HG02571 (cell line): Measurements from ENCODE around the gene POMGNT2.
"Not testable (repeated sequence)": the region's sequence is repeated elsewhere in the genome, so short reads cannot be mapped to it uniquely, and the experiment has no call there.

Source experiments
- ATAC-seq: cut with Tn5 transposase; IDR thresholded peaks from one replicate; pipeline ENCODE4 v1.9.1; 2021; ENCODE audit warnings: mild to moderate bottlenecking, moderate library complexity; ENCODE audit not compliant: unreplicated experiment

POMGNT2 gene

DNA sequence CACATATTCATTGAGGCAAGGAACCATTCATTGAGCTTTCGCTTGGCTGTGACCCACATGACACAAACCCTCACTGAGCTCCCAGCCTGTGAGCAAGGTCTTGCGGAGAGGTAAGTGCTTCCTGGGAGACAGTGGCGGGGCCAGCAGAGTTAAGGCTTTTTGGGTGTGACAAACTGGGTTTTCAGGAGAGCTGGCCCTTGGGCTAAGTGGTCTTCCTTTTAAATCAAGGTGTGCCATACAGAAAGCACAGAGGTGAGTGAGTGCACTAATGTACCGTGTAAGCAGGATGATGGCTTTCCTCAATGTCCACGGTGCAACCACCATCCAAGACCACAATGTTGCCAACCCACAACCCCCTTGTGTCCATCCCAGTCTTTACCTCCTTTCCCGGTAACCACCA lies 28.6 kb downstream of the POMGNT2 start:
- no peak for ATAC-seq

DNA sequence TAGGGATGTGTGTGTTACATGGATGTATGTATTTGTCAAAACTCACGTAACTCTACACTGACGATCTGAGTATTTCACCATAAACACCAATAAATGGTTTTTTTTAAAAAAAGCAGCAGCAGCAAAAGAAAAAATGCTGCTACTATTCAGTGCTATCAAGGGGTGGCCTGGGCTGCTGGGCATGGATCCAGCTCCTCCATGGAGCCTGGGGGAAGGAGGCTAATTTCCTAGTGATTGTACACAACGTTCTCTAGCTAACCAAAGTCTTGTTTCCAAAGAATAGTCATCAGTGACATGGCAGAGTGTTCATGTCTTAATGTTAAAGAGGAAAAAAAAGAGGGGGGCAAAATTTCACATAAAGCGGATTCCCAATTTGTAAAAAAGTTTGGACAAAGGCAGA lies 29.0 kb downstream of the POMGNT2 start:
- no peak for ATAC-seq

DNA sequence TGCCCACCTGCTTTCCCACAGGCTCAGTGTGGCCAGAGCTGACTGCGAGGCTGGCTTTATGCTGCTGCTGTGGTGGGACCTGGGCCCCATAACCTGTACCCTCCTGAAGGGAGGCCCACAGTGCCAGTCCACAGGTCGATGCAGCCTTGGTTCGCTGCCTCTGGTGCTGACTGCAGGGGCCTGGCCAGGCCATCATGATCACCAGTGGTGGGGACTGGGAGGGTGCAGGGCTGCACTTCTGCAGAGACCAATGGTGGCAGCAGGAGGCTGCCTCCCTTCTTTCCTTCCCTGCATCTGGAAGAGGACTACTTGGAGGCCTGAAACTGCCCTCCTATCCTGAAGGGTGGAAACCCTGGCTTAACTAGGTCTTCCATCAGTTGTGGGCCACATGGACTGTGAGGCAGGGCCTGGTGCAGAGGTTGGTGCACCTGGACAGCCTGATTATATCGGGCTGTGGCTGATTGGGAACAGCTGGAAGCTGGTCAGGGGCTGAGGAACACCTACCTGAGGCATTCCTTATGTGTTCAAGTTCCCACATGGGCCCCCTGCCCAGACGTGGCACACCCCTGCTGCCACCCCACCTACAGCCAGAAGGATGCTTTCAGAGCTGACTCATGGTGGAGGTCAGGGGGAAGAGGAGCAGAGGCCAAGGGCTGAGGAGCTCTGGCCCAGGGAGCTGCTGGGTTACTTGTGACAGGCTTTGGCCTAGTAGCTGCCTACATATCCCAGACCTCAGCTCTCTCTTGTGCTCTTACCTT lies 29.8 kb downstream of the POMGNT2 start:
- no peak for ATAC-seq

DNA sequence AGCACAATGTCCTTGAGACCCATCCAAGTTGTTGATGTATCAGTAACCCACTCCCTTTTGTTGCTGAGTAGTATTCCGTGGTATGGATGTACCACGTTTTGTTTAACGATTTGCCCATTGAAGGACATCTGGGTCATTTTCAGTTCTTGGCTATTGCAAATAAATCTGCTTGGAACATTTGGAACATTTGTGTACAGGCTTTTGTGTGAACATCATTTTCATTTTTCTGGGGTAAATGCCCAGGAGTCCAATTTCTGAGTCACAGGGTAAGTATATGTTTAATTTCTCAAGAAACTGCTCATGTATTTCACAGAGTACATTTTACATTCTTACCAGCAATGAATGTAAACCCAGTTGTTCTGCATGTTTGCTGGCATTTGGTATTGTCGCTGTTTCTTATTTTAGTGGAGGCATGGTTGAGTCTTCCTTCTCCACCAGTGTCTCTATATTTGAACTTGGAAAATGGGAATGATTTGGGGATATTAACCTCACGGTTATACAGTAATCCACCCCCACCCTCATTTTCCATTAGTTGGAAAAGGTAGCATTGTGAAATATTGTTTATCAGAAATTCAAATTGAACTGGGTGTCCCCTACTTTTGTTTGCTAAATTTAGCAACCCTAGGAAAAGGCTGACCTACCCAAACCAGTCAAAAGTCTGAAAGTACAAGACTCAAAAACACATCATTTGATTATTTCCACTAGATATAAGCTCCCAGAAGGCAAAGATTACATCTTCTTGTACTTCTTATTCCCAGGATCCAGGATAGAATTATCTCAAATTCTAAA lies 30.8 kb downstream of the POMGNT2 start:
- ATAC-seq, result no peak

DNA sequence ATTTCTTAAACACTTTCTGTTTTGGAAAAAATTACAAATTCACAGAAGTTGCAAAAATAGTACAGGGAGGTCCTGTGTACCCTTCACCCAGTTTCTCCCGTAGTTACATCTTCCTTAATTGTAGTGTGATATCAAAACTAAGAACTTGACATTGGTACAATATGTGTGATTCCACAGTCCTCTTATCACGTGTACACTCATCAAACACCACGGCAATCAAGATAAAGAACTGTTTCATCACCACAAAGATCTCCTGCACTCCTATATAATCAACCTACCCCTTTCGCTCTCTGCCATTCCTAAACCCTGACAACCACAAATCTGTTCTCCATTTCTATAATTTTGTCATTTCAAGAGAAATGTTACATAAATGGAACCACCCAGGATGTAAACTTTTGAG lies 31.4 kb downstream of the POMGNT2 start:
- ATAC-seq, result no peak

DNA sequence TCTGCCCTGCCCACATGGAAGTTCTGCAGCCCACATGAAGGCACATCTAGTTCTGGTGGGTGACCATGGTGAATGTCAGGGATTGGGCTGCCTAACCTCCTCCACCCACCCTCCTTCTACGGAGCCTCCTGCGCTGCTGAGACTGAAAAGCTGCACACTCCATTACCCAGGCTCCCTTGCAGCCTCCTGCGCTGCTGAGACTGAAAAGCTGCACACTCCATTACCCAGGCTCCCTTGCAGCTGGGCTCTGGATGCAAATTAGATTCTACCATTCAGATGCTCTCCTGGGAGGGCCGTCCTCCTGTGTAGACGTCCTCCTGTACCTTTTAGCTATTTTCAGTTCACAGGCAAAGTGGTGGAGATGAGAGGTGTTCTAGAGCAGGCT lies 32.1 kb downstream of the POMGNT2 start:
- ATAC-seq, result no peak

DNA sequence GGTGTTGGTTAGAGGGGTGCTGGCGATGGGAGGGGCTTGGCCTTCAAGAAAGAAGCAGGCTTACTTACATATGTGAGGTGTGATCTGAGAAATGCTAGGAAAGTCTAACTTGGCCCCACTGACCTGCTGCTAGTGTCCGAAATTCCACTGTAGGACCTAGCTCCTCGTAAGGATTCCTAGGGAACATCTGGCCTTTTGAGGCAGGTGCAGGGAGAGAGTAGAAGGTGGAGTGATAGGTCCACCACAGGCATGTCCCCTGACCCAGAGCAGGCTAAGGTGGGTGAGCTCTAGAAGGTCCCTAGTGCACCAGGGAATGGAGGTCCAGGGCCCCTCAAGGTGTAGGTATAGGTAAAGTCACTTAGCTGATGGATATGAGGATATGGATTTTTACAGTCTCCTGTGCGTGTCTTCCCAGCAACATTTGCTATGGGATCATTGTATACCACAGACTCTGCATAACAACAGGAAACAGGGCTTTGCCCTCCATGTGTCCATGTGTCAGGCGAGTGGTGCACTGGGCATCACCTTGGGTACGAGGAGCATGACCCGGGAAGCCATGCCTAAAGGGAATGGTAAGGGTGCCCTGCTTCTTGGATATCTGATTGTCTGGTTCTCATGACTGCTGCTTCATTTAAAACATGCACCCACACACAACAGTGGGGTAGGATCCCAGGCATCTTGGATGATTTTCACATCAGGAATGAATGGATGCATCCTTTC lies 32.6 kb downstream of the POMGNT2 start:
- no peak for ATAC-seq

DNA sequence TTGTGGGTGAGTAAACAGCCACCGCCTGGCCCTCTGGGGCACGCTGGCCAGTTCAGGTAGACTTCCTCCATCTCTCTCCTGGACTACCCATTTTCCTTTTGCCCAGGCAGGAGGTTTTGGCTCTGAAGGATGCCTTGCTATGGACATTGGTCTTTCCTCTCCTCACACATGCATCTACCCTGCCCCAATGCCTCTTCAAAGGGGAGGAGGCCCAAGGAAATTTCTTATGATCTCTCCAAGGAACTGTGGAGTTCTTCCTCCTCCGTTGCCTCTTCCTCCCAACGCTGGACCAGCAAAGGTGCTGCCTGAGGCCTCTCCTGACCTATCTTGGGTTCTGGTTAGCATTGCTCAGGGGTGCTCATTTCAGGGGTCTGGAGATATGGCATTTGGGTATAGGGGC lies 33.5 kb downstream of the POMGNT2 start:
- ATAC-seq, result no peak

DNA sequence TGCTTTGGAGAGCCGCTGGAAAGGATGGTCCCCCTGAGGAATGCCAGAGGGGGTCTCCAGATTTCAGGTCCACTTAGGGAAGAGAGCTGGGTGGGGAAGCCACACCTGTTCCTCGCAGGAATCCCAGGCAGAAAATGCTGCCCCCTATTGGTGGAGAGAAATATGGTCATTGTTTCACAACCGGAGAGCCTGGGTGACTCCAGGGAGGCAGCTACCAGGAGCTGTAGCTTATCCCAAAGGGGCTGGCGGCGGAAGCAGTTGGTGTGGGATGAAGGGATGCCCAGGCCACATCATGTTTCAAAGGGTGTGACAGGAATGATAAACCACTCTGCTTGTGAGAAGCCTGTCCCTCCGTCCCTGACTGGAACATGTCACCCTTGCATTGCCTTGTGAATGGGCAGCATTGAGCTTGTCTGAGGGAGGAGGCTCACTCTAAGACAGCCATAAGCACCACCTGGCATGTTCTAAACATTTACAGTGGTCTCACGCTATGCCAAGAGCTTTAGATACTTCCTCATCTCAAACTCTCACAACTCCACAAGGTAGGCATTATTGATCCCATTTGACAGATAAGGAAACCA lies 34.5 kb downstream of the POMGNT2 start:
- no peak for ATAC-seq

DNA sequence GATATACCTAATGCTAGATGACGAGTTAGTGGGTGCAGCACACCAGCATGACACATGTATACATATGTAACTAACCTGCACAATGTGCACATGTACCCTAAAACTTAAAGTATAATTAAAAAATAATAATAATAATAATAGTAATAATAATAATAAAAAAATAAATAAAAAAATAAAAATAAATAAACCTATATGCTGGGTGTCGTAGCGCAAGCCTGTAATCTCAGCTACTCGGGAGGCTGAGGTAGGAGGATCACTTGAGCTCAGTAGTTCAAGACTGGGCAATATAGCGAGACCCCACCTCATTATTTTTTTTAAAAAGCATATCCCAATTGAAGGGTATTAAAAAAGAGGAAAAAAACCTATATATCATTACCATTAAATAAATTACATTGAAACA lies 35.2 kb downstream of the POMGNT2 start:
- not testable (repeated sequence) for ATAC-seq

DNA sequence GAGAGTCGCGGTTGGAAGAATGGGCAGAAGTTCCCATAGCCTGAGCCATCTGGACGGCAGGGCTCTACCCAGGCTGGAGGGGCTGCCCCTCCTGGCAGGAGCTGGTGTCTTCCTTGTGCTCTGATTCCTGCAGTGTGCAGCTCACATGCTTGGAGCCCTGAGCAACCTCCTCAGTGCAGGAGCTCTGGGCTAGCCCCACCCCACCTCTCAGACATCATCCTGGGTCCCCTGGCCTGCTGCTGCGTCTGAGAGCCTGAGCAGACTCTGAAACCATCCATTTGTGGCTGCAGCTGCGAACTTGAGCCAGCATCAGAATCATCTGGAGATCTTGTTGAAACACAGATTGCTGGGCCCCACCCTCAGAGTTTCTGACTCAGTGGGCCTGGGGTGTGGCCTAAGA lies 42.8 kb downstream of the POMGNT2 start:
- ATAC-seq, result no peak

DNA sequence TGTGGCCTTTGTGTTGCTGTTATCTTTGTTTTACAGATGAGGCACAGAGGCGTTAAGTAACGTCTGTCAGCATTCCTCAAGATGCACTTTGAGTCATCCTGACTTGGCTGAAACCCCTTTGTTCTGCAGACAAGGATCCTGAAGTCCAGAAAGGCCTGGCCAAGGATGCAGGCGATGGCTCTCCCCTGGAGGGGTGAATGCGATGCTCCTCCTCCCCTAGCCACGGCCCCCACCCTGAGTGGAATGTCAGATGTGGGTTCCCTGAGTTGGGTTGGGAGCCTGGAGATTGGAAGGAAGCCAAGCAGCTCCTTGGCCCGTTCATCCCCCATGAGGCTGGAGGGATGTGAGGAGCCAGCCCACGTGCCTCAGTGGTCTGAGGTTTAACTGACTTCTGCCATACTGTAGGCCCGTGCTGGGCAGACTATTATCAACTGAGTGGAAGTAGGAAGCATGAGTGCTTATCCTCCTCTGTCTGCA lies 43.3 kb downstream of the POMGNT2 start:
- ATAC-seq, result no peak

DNA sequence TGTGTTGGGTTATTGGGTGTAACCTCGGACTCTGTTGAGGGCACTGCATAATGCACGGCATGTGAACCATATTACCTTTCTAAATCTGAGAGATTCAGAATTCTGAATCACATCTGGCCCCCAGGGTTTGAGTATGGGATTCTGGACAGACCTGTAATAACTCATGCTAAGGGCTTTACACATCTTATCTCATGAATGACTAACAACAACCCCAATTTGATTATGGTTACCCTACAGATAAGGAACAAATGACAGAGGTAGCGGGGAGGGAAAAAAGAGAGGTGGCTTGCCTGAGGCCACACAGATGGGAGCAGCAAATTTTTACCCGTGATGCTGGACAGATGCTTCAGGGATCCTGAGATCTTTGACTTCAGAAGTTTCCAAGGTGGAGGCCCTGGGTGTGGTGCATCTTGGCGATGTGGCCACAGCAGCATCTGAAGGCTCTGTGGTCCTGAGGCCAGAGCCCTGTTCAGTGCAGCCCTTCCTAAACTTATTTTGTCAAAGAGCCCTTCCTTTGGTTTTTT lies 43.8 kb downstream of the POMGNT2 start:
- no peak for ATAC-seq

DNA sequence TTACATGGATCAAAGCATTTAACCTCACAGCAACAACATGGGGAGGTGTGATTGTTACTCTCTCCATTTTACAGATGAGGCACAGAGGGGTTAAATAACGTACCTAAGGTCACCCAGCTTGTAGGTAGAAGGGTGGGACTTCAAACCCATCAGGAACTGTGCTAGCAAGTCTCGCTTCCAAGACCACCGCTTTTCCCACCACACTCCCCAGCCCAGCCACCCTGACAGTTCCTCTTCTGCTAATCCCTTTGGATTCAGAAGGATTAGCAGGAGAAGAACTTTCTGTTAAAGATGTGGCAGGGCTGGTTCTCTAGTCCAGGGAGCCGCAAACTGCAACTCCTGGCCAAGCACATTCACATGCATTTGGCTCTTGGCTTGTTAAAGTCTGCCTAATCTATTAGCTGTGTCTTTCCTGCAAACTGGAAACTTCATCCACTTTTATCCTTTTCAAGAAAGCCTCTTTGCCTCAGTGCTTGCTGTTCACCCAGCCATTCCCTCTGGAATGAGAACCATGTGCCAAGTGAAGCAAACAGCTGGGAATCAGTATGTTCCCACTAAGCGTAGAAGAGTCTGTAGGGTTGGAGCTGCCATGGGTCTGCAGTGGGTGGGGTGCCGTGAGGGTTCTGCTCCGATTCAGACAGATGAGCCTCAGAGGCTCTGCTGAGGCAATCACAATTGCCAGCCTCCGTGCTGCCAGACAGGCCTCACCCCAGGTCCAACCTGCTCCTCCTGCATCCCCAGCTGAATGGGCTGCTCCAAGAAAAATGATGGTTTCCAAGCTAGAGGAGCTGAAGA lies 44.6 kb downstream of the POMGNT2 start:
- no peak for ATAC-seq

DNA sequence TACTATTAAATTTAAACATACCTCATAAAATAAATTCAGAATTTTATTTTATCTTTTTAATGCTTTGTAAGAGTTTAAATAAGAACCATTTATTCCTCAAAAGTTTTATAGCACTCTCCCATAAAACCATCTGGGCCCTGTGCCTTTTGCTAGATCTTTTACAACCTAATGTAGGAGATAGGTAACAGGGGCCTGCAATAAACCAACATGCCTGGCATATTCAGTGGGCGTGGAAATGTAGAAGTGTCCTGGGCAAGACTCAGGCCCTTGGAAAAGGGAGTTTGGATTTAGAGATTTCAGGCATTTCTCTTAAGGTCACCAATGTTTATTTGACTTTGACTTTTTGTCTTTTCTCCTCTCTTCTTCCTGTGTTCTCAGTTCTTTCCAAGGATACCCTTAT lies 46.4 kb downstream of the POMGNT2 start:
- no peak for ATAC-seq

DNA sequence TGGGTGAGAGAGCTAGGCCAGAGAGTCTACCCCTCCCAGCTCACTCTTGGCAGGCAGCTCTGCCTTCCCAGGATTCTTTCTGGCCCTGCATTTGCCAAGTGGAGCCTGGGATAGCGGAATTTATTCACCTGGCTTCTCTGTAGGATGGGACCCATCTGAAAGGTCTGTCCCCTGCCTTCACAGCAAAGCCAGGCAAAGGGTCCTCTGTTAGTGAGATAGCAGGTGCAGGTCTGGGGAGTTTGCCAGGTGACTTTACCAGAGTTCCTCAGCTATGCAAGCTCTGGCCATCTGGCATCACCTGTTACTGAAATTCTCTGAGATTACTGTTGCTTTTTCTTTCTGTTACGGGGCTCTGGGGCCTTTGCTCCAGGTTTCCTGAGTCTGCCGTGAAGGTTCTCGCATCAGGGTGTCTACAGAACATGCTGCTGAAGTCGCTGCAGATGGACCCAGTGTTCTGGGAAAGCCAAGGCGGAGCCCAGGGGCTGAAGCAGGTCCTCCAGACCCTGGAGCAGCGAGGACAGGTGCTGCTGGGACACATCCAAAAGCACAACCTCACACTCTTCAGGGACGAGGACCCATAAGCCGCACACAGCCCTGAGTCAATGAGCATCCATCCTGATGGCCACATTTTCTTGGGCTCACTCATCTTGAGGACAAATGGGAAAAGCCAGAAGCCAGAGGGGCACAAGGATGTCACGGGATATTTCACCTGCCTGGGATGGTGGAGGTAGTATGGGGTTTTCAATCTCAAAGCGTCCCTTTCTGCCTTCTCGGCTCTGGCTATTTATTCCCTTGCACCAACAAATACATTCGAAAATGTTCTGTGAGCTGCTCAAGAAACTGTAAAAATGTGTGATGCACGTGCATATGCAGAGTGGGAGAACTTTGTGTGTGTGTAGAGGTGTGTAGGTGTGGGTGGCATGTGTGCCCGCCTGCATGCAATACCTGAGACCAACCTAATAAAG lies 49.8 kb downstream of the POMGNT2 start:
- ATAC-seq, result no peak

DNA sequence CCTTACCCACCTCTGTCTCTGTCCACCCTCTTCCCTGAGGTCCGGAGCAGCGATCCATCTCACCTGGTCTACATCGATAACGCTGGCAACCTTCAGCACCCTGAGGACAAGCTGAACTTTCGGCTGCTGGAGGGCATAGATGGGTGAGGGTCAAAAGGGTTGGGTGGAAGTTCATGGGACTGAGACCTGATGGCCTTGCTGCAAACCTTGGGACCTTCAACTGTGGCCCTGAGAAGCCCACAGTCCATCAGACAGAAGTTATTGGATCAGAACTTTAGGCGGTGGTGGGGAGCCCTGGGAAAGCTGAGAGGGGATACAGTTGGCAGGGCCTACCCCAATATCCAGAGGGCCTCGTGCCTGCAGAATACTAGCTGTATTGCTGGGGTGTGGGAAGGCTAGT lies 50.5 kb downstream of the POMGNT2 start:
- no peak for ATAC-seq

DNA sequence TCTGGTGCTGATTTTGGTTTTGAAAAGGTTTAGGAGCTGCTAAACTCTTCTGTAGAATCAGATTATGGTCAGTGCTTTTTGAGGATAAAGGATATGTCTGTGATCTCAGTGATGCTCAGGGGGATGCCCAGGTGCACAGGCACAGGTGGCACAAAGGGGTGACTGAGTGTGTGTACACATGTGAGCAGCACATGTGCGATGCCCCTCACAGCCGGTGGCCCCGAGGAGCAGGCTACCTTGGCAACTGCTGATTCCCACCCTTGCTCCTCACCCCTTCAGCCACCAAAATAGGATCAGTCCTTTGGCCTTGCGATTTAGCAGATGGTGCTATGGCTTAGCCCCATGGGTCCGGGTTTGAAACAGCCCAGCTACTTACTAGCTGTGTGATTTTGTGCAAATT lies 51.1 kb downstream of the POMGNT2 start:
- no peak for ATAC-seq

DNA sequence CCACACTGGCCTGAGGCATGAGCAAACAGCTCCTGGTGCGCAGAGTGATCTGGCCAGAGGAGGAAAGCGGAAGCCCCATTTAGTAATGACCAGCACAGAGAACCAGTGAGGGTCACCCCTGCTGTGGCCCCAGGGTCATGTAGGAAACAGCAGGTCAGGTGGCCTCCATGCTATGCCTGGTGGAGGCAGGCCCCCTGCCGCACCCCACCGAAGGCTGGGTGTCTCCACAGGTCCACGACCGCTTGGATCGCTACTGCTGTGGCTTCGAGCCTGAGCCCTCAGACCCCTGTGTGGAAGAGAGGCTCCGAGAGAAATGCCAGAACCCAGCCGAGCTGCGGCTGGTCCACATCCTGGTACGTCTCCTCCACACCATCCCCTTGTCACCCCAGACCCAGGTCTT lies 52.6 kb downstream of the POMGNT2 start:
- ATAC-seq, result no peak
